Mucosa of descending colon (tissue), 3 donors: ENCODE results near the gene SLC25A5. TPM values are rescaled to one million over a fixed set of nuclear protein-coding genes. Genes with fewer than 3 reads are reported as not detected.

Experiments
- ATAC-seq: fragments of 200-7000 bp; cut with Tn5 transposase; one replicate; pipeline ENCODE4 v1.9.1; 2020; ENCODE audit warnings: mild to moderate bottlenecking, moderate library complexity
- DNase-seq, 3 donors: peaks; one replicate each; pipeline ENCODE4 v3.0.0-alpha.2; 2020
- H3K36me3 ChIP-seq: fragments of 200-600 bp; one replicate; pipeline ENCODE4 v1.8.0; 2021; ENCODE audit warnings: low read depth, mild to moderate bottlenecking
- H3K4me1 ChIP-seq: fragments of 200-600 bp; one replicate; pipeline ENCODE4 v1.8.0; 2021; ENCODE audit warnings: low read depth, mild to moderate bottlenecking
- H3K4me3 ChIP-seq: fragments of 200-600 bp; one replicate; pipeline ENCODE4 v1.8.0; 2021; ENCODE audit warnings: mild to moderate bottlenecking
- H3K9me3 ChIP-seq: fragments of 200-600 bp; one replicate; pipeline ENCODE4 v1.8.0; 2021; ENCODE audit warnings: mild to moderate bottlenecking
- CTCF ChIP-seq: fragments of 200-600 bp; IDR thresholded peaks from one replicate; pipeline ENCODE4 v1.8.0; 2022; ENCODE audit warnings: antibody characterized with exemption, mild to moderate bottlenecking
- intact Hi-C, 2 donors: fragments of 100-400 bp; cut with DNase I in 1 of 2; cut with micrococcal nuclease in 1 of 2; formaldehyde crosslinking; loops; one replicate each; pipeline versions ENCODE4 v1.11.0 to v1.11.1; 2022; cut with DNase I, micrococcal nuclease
- total RNA-seq, 3 donors: library from RNA; stranded (reverse); fragmentation: NEBNext Ultra II Directional in 2 of 3; extraction: Animal tissue kit (Norgen Biotek cat#: 25700) in 2 of 3; gene quantifications; one replicate each; pipeline versions ENCODE4 v1.2.1 to v1.2.4, GENCODE V29; 2021 to 2023
- donor health status: DM: no; HTN: no; CAD: no; lungs with moderate emphysema.
- donor health status: DM: no; HTN: no; CAD: no.
- donor health status: DM: no; HTN: yes; CAD: no.

SLC25A5 gene
- total RNA-seq, 3 donors from 2014 or later = 599 to 1,194 (median 1,087) TPM

- no peaks in the 10 kb centered on the region for H3K36me3 ChIP-seq
- intact Hi-C loops = no loop called here
- ATAC-seq (no peak), DNase-seq (no peak)
- TF ChIP-seq CTCF = no peak
- H3K4me1 ChIP-seq = peaks cover 7% of the 10 kb centered on the region
- no peaks in the 10 kb centered on the region for H3K9me3 ChIP-seq
- H3K4me3 ChIP-seq = no peak overlapping the region
Measured at GRCh38 chrX:119453202-119453601, 15.0 kb upstream of the SLC25A5 start.

- no peak for TF ChIP-seq CTCF
- Histone ChIP-seq H3K36me3 (no peaks in the 10 kb centered on the region), H3K4me3 (no peak overlapping the region), H3K4me1 (peaks cover 7% of the 10 kb centered on the region), H3K9me3 (no peaks in the 10 kb centered on the region)
- intact Hi-C loops = no loop called here
- DNase-seq (no peak), ATAC-seq (peak; percentile 88)
Measured at GRCh38 chrX:119455264-119455663, 13.0 kb upstream of the SLC25A5 start.

- no peak for ATAC-seq
- Histone ChIP-seq H3K4me3 (no peak overlapping the region), H3K4me1 (peaks cover 7% of the 10 kb centered on the region), H3K36me3 (no peaks in the 10 kb centered on the region), H3K9me3 (no peaks in the 10 kb centered on the region)
- no peak for DNase-seq
- intact Hi-C loops = no loop called here
- TF ChIP-seq CTCF = no peak
Measured at GRCh38 chrX:119459181-119459580, 9.1 kb upstream of the SLC25A5 start.

GRCh38 chrX:119465555-119465954 is 2.7 kb upstream of the SLC25A5 start:
- TF ChIP-seq CTCF = no peak
- H3K36me3 ChIP-seq = no peaks in the 10 kb centered on the region
- no peaks in the 10 kb centered on the region for H3K4me1 ChIP-seq
- DNase-seq (no peak), ATAC-seq (no peak)
- intact Hi-C loops = no loop called here
- no peak overlapping the region for H3K4me3 ChIP-seq
- H3K9me3 ChIP-seq = no peaks in the 10 kb centered on the region

GRCh38 chrX:119466970-119467369 is 1.3 kb upstream of the SLC25A5 start:
- Histone ChIP-seq H3K4me3 (no peak overlapping the region), H3K4me1 (no peaks in the 10 kb centered on the region), H3K36me3 (no peaks in the 10 kb centered on the region), H3K9me3 (no peaks in the 10 kb centered on the region)
- intact Hi-C loops = no loop called here
- ATAC-seq (no peak), DNase-seq (no peak)
- TF ChIP-seq CTCF = no peak

GRCh38 chrX:119467433-119467832 is 811 bp upstream of the SLC25A5 start:
- H3K36me3 ChIP-seq = no peaks in the 10 kb centered on the region
- intact Hi-C loops = no loop called here
- H3K4me1 ChIP-seq = no peaks in the 10 kb centered on the region
- DNase-seq (no peak), ATAC-seq (no peak)
- H3K9me3 ChIP-seq = no peaks in the 10 kb centered on the region
- no peak overlapping the region for H3K4me3 ChIP-seq
- no peak for TF ChIP-seq CTCF
